ENCODE results near the gene ATXN1.

The ATXN1 gene

GRCh38 chr6:16746812-16747211 lies 14.4 kb downstream of the ATXN1 start:
- peaks cover 56% of the 10 kb centered on the region for H3K79me2 ChIP-seq (ENCODE audit: insufficient read depth, low read depth)
- no peaks in the 10 kb centered on the region for H3K27me3 ChIP-seq (ENCODE audit: insufficient read depth, low read depth)
- no peak overlapping the region for H2AFZ ChIP-seq (ENCODE audit: low read depth)
- no peak overlapping the region for H3K27ac ChIP-seq
- no peaks in the 10 kb centered on the region for H3K36me3 ChIP-seq (ENCODE audit: insufficient read depth)
- H3K4me1 ChIP-seq (ENCODE audit: low read depth, poor library complexity, severe bottlenecking) = peaks cover 31% of the 10 kb centered on the region
- H4K20me1 ChIP-seq (ENCODE audit: insufficient read depth) = no peaks in the 10 kb centered on the region
- no peak overlapping the region for H3K9ac ChIP-seq
- TF ChIP-seq, protein P1, sequence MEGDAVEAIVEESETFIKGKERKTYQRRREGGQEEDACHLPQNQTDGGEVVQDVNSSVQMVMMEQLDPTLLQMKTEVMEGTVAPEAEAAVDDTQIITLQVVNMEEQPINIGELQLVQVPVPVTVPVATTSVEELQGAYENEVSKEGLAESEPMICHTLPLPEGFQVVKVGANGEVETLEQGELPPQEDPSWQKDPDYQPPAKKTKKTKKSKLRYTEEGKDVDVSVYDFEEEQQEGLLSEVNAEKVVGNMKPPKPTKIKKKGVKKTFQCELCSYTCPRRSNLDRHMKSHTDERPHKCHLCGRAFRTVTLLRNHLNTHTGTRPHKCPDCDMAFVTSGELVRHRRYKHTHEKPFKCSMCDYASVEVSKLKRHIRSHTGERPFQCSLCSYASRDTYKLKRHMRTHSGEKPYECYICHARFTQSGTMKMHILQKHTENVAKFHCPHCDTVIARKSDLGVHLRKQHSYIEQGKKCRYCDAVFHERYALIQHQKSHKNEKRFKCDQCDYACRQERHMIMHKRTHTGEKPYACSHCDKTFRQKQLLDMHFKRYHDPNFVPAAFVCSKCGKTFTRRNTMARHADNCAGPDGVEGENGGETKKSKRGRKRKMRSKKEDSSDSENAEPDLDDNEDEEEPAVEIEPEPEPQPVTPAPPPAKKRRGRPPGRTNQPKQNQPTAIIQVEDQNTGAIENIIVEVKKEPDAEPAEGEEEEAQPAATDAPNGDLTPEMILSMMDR (conservative IDR thresholded peaks at IDR 0.05; ENCODE audit: low read depth, low read length) = no peak
- no peak overlapping the region for H3K4me2 ChIP-seq
- H3K4me3 ChIP-seq (IDR thresholded peaks at IDR 0.05; ENCODE audit: insufficient read depth, low read depth, low read length) = no peak overlapping the region

DNA sequence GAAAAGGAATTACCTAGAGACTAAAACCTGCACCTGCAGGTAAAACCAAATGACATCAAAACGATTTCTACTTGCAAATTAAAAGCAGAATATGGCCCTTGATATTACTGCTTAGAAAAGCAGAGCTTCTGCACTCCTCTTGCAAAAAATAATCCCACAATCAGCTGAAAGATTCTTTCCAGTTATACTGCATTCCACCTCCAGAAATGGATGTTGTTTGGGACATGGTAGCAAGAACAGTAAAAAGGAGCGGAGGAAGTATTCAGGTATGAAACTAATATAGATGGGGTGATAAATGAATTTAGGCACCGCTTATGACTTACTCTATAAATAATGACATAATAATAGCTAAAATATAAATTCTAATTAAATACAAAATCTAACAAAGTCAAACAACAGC lies 14.9 kb downstream of the ATXN1 start:
- H3K9ac ChIP-seq = no peak overlapping the region
- H2AFZ ChIP-seq (ENCODE audit: low read depth) = no peak overlapping the region
- H3K79me2 ChIP-seq (ENCODE audit: insufficient read depth, low read depth) = peaks cover 53% of the 10 kb centered on the region
- H3K4me2 ChIP-seq = no peak overlapping the region
- no peak overlapping the region for H3K27ac ChIP-seq
- H3K36me3 ChIP-seq (ENCODE audit: insufficient read depth) = no peaks in the 10 kb centered on the region
- H3K4me3 ChIP-seq (IDR thresholded peaks at IDR 0.05; ENCODE audit: insufficient read depth, low read depth, low read length) = no peak overlapping the region
- TF ChIP-seq, protein P1 (conservative IDR thresholded peaks at IDR 0.05; ENCODE audit: low read depth, low read length) = no peak
- H4K20me1 ChIP-seq (ENCODE audit: insufficient read depth) = no peaks in the 10 kb centered on the region
- peaks cover 35% of the 10 kb centered on the region for H3K4me1 ChIP-seq (ENCODE audit: low read depth, poor library complexity, severe bottlenecking)
- no peaks in the 10 kb centered on the region for H3K27me3 ChIP-seq (ENCODE audit: insufficient read depth, low read depth)

- Histone ChIP-seq H2AFZ (ENCODE audit: low read depth) (no peak overlapping the region), H3K79me2 (ENCODE audit: insufficient read depth, low read depth) (peaks cover 48% of the 10 kb centered on the region), H4K20me1 (ENCODE audit: insufficient read depth) (no peaks in the 10 kb centered on the region), H3K36me3 (ENCODE audit: insufficient read depth) (no peaks in the 10 kb centered on the region), H3K9ac (no peak overlapping the region), H3K4me1 (ENCODE audit: low read depth, poor library complexity, severe bottlenecking) (peaks cover 61% of the 10 kb centered on the region), H3K27ac (no peak overlapping the region), H3K27me3 (ENCODE audit: insufficient read depth, low read depth) (no peaks in the 10 kb centered on the region), H3K4me2 (no peak overlapping the region), H3K4me3 (IDR thresholded peaks at IDR 0.05; ENCODE audit: insufficient read depth, low read depth, low read length) (no peak overlapping the region)
- TF ChIP-seq, protein P1 (conservative IDR thresholded peaks at IDR 0.05; ENCODE audit: low read depth, low read length) = no peak
These were observed 17.5 kb downstream of the ATXN1 start for GRCh38 chr6:16743664-16744210.

- no peak overlapping the region for H2AFZ ChIP-seq (ENCODE audit: low read depth)
- TF ChIP-seq, protein P1 (conservative IDR thresholded peaks at IDR 0.05; ENCODE audit: low read depth, low read length) = no peak
- no peak overlapping the region for H3K4me3 ChIP-seq (IDR thresholded peaks at IDR 0.05; ENCODE audit: insufficient read depth, low read depth, low read length)
- peaks cover 51% of the 10 kb centered on the region for H3K79me2 ChIP-seq (ENCODE audit: insufficient read depth, low read depth)
- H3K36me3 ChIP-seq (ENCODE audit: insufficient read depth) = no peaks in the 10 kb centered on the region
- H3K4me1 ChIP-seq (ENCODE audit: low read depth, poor library complexity, severe bottlenecking) = peaks cover 77% of the 10 kb centered on the region
- H3K27me3 ChIP-seq (ENCODE audit: insufficient read depth, low read depth) = no peaks in the 10 kb centered on the region
- H3K9ac ChIP-seq = no peak overlapping the region
- H3K4me2 ChIP-seq = peak overlapping the region; percentile 40; the same call in 1 of the 2 replicates
- no peaks in the 10 kb centered on the region; the same call in 1 of the 2 replicates for H4K20me1 ChIP-seq (ENCODE audit: insufficient read depth)
- H3K27ac ChIP-seq = no peak overlapping the region
These were observed 19.1 kb downstream of the ATXN1 start for GRCh38 chr6:16742116-16742515.

Data from KMS-11 (cell line).